Breast epithelium (tissue), 4 donors: ENCODE results near the gene ZNF148. TPM values are rescaled to one million over a fixed set of nuclear protein-coding genes. Genes with fewer than 3 reads are reported as not detected.

Experiments used
- DNase-seq, 2 donors: peaks; one replicate each; pipeline ENCODE4 v3.0.0-alpha.2; 2019; ENCODE audit warnings: low spot score in 2 of 2
- H3K27ac ChIP-seq, 2 donors: fragments of 200-600 bp; sonication (generic) in 1 of 2; one replicate each; pipeline ENCODE4 v1.5.1; 2016 to 2019; ENCODE audit warnings: mild to moderate bottlenecking in 1 of 2
- H3K27me3 ChIP-seq, 2 donors: fragments of 200-600 bp; sonication (generic) in 1 of 2; one replicate each; pipeline versions ENCODE4 v1.5.1 to v1.6.0; 2017 to 2019; ENCODE audit warnings: control low read depth in 1 of 2, mild to moderate bottlenecking in 1 of 2
- H3K36me3 ChIP-seq: fragments of 200-600 bp; one replicate; pipeline ENCODE4 v1.5.1; 2019
- H3K4me1 ChIP-seq, 2 donors: fragments of 200-600 bp; sonication (generic); one replicate each; pipeline ENCODE4 v1.5.1; 2016 to 2019; ENCODE audit warnings: control low read depth in 1 of 2
- H3K4me3 ChIP-seq, 3 donors: fragments of 200-600 bp; sonication (generic); 1 replicate in 2 of 3; 2 replicates in 1 of 3; pipeline ENCODE4 v1.5.1; 2016 to 2019; ENCODE audit warnings: mild to moderate bottlenecking in 3 of 3, moderate library complexity in 2 of 3
- H3K9me3 ChIP-seq, 2 donors: fragments of 200-600 bp; sonication (generic) in 1 of 2; one replicate each; pipeline ENCODE4 v1.5.1; 2016 to 2019; ENCODE audit warnings: control low read depth in 1 of 2
- POLR2A ChIP-seq: fragments of 450-650 bp; IDR thresholded peaks from one replicate; pipeline ENCODE4 v1.6.1; 2016; ENCODE audit warnings: antibody characterized with exemption, mild to moderate bottlenecking, moderate library complexity
- POLR2AphosphoS5 ChIP-seq, 3 donors: sonication (generic); formaldehyde crosslinking; IDR thresholded peaks; one replicate each; pipeline ENCODE4 v1.6.1; 2017; ENCODE audit warnings: antibody characterized with exemption in 3 of 3
- intact Hi-C: fragments of 100-400 bp; cut with DNase I; formaldehyde crosslinking; loops from one replicate; pipeline ENCODE4 v1.15.1; 2023; ENCODE audit warnings: low total_unique reads
- total RNA-seq, 3 donors: library from RNA; depleted of rRNA; stranded (reverse); fragments of >200 nt; gene quantifications; one replicate each; pipeline ENCODE4 v1.1.0, GENCODE V29; 2016
- TF ChIP-seq, protein P1 (sequence below), 3 donors: fragments of 450-650 bp; IDR thresholded peaks; one replicate each; pipeline ENCODE4 v1.5.1; 2016 to 2017; ENCODE audit warnings: antibody characterized with exemption in 3 of 3, mild to moderate bottlenecking in 3 of 3, moderate library complexity in 3 of 3

Gene ZNF148
- total RNA-seq, 3 donors from 2014 or later: 29.8 to 47.7 (median 31.8) TPM

DNA sequence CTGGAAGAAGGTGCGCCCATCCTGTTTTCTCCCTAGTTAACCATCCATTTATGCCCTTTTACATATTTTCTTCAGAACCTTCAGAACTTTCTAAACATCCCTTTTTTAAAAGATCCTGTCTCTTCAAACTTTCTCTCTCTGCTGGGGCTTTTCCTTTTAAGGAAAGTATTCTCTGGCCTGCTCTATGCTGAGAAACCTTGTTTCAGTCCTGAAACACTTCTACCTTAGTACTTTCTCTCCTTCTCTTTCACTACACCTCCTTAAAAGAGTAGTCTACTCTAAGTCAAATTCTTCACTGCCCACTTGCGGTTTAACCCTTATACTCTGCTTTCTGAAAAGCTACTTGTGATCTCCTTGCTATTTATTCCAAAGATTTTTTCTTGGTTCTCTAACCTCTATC, 97.0 kb downstream of the ZNF148 start:
- Histone ChIP-seq H3K27me3 (no peaks in the 10 kb centered on the region), H3K4me3 (no peak overlapping the region), H3K4me1 (no peaks in the 10 kb centered on the region), H3K36me3 (no peaks in the 10 kb centered on the region), H3K27ac (no peak overlapping the region), H3K9me3 (no peaks in the 10 kb centered on the region)
- intact Hi-C loops: no loop called here
- TF ChIP-seq POLR2A (no peak), POLR2AphosphoS5 (IDR thresholded peaks at IDR 0.05) (no peak)
- TF ChIP-seq, protein P1, sequence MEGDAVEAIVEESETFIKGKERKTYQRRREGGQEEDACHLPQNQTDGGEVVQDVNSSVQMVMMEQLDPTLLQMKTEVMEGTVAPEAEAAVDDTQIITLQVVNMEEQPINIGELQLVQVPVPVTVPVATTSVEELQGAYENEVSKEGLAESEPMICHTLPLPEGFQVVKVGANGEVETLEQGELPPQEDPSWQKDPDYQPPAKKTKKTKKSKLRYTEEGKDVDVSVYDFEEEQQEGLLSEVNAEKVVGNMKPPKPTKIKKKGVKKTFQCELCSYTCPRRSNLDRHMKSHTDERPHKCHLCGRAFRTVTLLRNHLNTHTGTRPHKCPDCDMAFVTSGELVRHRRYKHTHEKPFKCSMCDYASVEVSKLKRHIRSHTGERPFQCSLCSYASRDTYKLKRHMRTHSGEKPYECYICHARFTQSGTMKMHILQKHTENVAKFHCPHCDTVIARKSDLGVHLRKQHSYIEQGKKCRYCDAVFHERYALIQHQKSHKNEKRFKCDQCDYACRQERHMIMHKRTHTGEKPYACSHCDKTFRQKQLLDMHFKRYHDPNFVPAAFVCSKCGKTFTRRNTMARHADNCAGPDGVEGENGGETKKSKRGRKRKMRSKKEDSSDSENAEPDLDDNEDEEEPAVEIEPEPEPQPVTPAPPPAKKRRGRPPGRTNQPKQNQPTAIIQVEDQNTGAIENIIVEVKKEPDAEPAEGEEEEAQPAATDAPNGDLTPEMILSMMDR (IDR thresholded peaks at IDR 0.05): no peak
- no peak for DNase-seq

DNA sequence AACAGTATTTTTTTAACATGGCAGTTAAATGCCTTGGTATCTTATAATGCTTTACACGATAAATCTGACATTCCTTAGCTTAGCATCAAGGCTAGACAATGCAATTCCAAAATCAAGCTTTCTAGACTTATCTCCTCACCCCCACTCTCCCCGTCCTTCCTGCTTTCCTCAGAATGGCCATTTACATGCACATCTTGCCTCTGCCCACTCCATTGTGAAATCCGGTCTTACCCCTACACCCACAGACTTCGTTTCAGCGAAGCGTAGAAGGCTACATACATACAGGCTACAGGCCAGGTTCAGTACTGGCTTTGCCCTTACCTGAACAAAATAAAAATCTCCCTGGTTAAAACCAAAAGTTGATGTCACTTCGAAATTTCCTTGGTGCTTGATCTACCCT, 104.0 kb downstream of the ZNF148 start:
- intact Hi-C loops: no loop called here
- TF ChIP-seq, protein P1 (IDR thresholded peaks at IDR 0.05): no peak
- no peak for TF ChIP-seq POLR2AphosphoS5 (IDR thresholded peaks at IDR 0.05)
- no peak for TF ChIP-seq POLR2A
- H3K27ac ChIP-seq: no peak overlapping the region

DNA sequence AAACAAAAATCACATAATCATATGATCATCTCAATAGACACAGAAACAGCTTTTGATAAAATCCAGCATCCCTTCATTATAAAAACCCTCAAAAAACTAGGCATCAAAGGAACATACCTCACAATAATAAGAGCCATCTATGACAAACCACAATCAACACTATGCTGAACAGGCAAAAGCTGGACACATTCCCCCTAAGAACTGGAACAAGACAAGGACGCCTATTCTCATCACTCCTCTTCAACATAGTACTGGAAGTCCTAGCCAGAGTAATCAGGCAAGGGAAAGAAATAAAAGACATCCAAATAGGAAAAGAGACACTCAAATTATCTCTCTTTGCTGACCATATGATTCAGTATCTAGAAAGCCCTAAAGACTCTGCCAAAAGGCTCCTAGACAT, 107.7 kb downstream of the ZNF148 start:
- Histone ChIP-seq H3K27ac (no peak overlapping the region), H3K4me1 (no peaks in the 10 kb centered on the region), H3K9me3 (no peaks in the 10 kb centered on the region), H3K4me3 (no peak overlapping the region), H3K27me3 (no peaks in the 10 kb centered on the region), H3K36me3 (no peaks in the 10 kb centered on the region)
- no peak for DNase-seq
- intact Hi-C loops: no loop called here
- TF ChIP-seq POLR2A: no peak
- TF ChIP-seq, protein P1 (IDR thresholded peaks at IDR 0.05): no peak
- TF ChIP-seq POLR2AphosphoS5 (IDR thresholded peaks at IDR 0.05): no peak

More for the DNA sequence above, 104.0 kb downstream of the ZNF148 start:
- H3K36me3 ChIP-seq: no peaks in the 10 kb centered on the region
- no peaks in the 10 kb centered on the region for H3K27me3 ChIP-seq
- H3K9me3 ChIP-seq: no peaks in the 10 kb centered on the region
- H3K4me1 ChIP-seq: no peaks in the 10 kb centered on the region
- no peak overlapping the region for H3K4me3 ChIP-seq
- no peak for DNase-seq

DNA sequence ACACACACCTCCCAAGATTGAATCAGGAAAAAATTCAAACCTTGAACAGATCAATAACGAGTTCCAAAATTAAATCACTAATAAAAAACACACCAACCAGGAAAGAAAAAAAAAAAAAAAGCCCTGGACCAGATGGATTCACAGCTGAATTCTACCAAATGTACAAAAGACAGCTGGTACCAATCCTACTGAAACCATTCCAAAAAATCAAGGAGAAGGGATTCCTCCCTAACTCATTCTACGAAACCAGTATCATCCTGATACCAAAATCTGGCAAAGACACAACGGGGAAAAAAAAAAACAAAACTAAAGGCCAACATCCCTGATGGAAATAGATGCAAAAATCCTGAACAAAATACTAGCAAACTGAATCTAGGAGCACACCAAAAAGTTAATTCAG, 108.2 kb downstream of the ZNF148 start:
- Histone ChIP-seq H3K9me3 (no peaks in the 10 kb centered on the region), H3K4me3 (no peak overlapping the region), H3K36me3 (no peaks in the 10 kb centered on the region), H3K27ac (no peak overlapping the region), H3K27me3 (no peaks in the 10 kb centered on the region), H3K4me1 (no peaks in the 10 kb centered on the region)
- intact Hi-C loops: no loop called here
- no peak for DNase-seq
- TF ChIP-seq POLR2AphosphoS5 (IDR thresholded peaks at IDR 0.05) (no peak), POLR2A (no peak)

DNA sequence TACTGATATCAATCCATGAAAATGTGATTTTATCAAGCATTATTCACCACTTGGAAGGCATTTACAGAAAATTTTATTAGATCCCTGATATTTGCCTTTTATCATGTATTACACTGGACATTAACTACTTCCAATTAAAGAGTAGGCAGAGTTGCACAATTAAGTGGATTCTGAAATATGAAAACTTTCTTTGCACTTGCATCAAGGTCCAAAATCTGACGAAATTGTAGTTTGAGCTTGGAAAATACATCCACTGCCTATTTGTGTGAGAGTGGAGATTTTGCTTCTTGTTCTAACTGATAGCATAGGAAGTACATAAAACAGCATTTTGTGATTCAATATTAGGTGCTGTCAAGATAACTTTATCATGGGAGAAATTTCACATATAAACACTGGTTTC, 113.0 kb downstream of the ZNF148 start:
- no peak overlapping the region for H3K4me3 ChIP-seq
- no peaks in the 10 kb centered on the region for H3K36me3 ChIP-seq
- TF ChIP-seq, protein P1 (IDR thresholded peaks at IDR 0.05): no peak
- TF ChIP-seq POLR2AphosphoS5 (IDR thresholded peaks at IDR 0.05): no peak
- TF ChIP-seq POLR2A: no peak
- H3K27me3 ChIP-seq: no peaks in the 10 kb centered on the region
- no peak for DNase-seq
- H3K27ac ChIP-seq: no peak overlapping the region
- no peaks in the 10 kb centered on the region for H3K4me1 ChIP-seq
- intact Hi-C loops: no loop called here
- H3K9me3 ChIP-seq: no peaks in the 10 kb centered on the region

DNA sequence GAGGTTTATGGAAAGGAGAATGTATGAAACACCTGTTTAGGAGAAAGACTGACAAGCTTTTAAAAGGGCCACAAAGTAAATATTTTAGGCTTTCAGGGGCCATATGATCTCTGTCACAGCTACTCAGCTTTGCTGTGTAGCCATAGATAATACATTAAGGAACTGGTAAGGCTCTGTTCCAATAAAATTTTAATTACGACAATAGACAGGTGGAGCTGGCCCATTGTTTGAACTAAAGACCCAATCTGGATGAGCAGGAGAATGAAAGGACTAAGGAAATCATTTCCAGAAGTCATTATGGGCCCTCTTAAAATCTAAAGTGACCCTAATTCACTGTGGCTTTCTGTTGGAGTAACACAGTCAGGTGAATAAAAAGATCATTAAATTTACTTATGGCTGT, 114.1 kb downstream of the ZNF148 start:
- no peak for DNase-seq
- no peaks in the 10 kb centered on the region for H3K4me1 ChIP-seq
- H3K9me3 ChIP-seq: peaks cover 0 to 5% of the 10 kb centered on the region in 2 donors
- H3K4me3 ChIP-seq: no peak overlapping the region
- no peaks in the 10 kb centered on the region for H3K27me3 ChIP-seq
- H3K27ac ChIP-seq: no peak overlapping the region
- no peaks in the 10 kb centered on the region for H3K36me3 ChIP-seq
- intact Hi-C loops: no loop called here
- TF ChIP-seq POLR2A (no peak), POLR2AphosphoS5 (IDR thresholded peaks at IDR 0.05) (no peak)
- TF ChIP-seq, protein P1 (IDR thresholded peaks at IDR 0.05): no peak
